HG02798 (cell line): Measurements from ENCODE around the gene CDT1.
"Not testable (repeated sequence)": the region's sequence is repeated elsewhere in the genome, so short reads cannot be mapped to it uniquely, and the experiment has no call there.

ENCODE experiments used
- ATAC-seq: cut with Tn5 transposase; IDR thresholded peaks from one replicate; pipeline ENCODE4 v1.9.1; 2021; ENCODE audit warnings: mild to moderate bottlenecking; ENCODE audit not compliant: unreplicated experiment, poor library complexity

The CDT1 gene

DNA sequence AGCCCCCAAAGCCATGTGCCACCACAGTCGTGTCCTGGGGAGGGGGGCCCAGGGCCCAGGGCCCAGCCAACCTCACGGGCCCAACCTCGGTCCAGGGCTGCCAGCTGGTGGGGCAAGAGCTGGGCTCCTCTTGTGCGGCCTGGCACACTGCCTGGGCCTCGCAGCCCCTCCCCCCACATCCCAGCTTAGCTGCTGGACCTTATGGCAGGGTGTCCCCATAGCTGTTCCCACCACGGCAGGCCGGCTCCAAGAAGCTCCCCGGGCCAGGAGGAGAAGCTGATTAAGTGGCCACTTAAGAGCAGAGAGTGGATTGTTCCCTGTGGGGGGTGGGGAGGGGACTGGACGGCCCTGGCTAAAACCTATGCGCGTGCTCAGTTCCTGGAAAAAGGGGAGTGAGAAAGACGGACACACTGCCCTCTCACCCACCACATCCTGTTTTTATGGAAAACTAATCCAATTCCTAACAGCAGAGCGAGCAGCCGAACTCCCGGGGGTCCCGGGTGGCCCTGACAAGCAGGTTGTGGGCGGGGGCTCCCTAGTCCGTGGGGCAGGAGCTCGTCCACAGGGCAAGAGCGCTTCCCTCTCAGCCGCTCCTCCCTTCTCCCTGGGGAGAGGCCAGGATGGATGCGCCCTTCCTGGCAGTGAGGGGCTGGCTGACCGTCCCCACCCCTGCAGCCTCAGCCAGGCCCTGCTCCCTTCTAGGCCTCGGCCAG, 35.4 kb upstream of the CDT1 start:
- ATAC-seq, result no peak

DNA sequence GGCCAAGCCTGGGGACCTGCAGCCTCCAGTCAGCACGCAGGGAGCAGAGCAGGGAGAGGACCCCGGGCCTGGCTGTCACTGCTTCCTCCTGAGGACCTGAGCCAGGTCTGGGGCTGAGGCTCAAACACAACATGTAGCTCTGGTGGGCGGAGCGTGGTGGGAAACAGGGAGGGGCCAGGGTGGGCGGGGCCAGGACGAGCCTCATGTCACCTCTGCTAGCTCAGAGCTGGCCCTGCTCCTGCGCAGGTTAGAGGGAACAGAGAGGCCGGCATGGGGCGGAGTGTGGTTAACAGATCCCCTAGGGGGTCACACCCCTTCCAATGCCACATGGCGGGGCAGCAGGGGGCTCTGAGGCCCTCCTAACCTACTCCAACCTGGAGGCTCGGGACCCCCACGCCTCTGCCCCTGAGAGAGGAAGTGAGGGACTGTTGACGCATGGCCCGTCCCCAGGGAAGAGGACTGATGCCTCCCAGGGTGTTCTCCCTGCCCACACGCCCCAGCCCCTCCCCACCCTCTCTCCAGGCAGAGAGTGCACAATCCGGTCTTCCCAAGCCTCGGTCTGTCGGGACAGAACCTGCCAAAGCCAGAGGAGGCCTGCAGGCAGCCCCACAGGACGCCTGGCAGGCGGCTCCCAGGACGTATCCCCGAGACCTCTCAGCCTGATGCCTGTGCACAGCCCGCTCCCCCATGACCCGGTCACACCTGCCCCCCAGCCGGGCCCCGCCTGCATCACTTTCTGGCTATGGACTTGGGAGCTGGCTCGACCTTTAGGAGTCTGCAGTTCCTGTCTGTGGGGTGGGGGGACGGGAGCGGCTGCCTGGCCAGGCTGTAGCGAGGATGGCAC, 33.8 kb upstream of the CDT1 start:
- ATAC-seq, result no peak

DNA sequence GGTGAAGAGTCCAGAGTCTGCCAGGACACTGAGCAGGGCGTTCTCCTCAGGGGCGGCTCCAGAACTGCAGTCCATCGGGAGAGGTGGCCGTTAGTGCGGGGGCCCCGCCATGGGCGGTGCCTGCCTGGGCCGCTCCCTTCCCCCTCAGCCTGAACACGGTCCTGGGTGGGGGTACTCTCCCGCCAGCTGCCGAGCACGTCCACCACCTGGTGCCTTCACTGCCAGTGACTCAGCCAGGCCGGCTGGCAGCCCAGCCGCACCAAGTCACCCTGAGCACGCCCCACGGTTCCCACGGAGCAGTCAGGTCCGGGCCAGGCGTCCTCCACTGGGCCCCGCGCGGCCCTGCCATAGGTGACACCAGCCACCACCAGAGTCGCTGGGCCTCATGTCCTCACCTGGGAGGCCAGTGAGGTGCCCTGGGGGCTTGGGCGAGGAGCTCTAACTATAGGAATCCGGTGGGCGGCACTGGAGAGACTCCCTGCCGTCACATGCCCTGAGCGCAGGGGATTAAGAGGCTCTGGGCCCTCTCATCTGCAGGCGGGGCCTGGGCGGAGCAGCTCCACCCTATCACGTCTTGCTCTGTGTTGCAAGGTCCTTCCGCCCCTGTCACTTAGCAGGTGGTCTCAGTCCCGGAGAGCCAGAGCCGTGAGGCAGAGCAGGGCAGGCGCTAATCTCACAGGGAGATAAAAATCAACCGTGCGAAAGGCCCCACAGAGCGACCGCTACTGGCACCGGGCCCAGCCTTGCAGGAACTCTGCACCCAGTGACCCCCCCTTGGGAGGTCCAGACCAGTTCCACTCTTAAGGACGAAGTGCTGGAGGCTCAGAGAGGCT, 32.9 kb upstream of the CDT1 start:
- no peak for ATAC-seq

- ATAC-seq, result no peak
These were observed 32.3 kb upstream of the CDT1 start for GRCh38 chr16:88771294-88771772.

DNA sequence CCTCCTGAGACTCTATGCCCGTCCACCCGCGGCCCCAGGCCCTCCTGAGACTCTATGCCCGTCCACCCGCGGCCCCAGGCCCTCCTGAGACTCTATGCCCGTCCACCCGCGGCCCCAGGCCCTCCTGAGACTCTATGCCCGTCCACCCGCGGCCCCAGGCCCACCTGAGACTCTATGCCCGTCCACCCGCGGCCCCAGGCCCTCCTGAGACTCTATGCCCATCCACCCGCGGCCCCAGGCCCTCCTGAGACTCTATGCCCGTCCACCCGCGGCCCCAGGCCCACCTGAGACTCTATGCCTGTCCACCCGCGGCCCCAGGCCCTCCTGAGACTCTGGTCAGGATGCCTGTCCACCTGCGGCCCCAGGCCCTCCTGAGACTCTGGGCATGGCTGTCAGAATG, 31.8 kb upstream of the CDT1 start:
- not testable (repeated sequence) for ATAC-seq

DNA sequence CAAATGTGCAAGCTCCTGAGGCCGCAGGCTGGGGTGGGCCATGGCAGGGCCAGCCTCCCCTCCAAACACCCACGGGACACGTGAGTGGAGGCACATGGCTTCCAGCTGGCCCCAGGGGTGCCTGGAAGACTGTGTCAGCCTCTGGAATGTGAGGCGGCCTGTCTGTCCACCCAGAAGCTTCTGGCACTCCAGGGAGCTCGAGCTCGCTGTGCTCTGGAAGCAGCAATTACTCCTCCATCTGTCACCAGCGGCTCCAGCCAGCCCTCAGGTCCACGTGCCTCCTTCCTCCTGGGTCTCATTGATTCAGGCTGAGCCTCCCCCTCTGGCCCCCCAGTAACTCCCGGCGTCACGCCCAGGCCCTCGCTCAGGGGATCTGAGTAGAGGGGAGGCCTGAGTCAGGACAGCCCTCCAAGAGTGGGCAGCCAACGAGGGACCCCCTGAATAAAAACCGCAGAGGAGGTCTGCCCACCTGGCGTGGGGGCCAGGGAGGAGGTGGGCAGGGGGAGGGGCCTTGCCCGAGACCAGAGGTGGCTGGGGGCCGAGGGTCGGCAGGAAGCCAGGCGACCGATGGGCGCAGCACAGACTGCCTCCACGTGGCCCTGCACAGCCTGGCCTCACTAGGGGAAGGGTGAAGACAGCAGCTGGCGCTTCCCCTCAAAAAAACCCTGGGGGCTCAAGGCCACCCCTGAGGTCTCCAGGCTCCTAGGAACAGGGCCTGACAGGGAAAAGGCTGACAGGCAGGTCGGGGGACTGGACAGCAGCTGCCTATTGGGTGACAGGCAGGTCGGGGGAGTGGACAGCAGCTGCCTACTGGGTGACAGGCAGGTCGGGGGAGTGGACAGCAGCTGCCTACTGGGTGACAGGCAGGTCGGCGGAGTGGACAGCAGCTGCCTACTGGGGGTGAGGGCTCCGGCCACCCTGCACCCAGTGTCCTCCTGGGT, 30.4 kb upstream of the CDT1 start:
- ATAC-seq, result no peak

DNA sequence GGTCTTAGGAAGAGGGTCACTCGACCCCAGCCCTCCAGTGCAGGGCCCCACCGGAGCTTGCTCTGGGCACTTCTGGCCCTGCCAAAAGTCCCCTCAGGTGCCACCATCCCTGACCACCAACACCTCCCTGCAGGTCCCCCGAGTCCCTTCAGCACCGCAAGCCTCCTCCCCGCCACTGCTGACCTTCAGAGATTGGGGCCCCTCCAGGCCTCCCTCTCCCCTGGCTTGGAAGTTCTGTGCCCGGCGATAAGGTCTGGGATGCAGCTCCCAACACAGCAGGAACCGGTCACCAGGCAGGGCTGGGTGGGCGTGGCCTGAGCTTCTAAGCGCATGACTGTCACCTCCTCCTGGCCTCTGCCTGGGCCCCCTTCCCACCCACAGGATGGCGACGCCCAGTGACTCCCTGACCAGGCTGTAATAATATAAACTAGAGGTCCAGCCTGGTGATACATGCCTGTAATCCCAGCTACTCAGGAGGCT, 29.7 kb upstream of the CDT1 start:
- no peak for ATAC-seq

GRCh38 chr16:88774544-88775393, 28.8 kb upstream of the CDT1 start:
- ATAC-seq, result no peak

- no peak for ATAC-seq
These were observed 27.8 kb upstream of the CDT1 start for GRCh38 chr16:88775825-88776224.

GRCh38 chr16:88777471-88778270, 25.9 kb upstream of the CDT1 start:
- no peak for ATAC-seq

DNA sequence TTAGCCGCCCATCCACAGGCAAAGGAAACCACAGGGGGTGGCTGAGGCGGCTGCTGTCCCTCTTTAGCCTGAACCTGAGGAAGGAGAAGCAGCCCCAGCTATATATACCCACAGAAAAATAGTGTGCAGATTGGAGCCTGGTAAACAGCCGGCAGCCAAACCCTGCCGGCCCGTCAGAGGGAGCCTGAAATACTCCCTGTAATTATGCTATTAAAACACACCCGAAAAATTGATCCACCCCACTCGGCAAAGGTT, 25.4 kb upstream of the CDT1 start:
- no peak for ATAC-seq

DNA sequence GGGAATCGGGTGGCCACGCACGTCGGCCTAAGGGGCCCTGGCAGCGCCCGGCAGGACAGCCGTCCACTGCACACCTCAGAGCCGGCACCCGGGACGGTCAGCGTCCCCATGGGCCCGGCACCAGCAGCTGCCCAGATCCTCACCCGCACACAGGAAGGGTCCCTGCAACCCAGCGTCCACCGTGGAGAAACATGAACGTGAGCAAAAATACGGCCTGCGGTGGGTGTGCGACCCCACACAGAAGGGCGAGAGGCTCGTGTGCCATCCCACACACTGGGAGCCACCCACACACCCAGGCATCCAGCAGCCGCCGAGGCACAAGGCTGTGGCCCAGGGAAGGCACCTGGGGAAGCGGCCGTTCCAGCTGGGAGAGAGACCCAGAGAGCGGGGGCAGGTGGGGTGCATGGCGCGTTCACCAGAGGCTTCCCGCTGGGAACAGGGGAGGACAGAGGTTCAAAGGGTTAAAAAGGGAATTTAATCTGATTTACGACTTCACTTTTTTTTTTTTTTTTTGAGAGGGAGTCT, 25.0 kb upstream of the CDT1 start:
- no peak for ATAC-seq

GRCh38 chr16:88779406-88780141, 24.0 kb upstream of the CDT1 start:
- ATAC-seq, result no peak

GRCh38 chr16:88780142-88781062, 23.2 kb upstream of the CDT1 start:
- ATAC-seq, result no peak

DNA sequence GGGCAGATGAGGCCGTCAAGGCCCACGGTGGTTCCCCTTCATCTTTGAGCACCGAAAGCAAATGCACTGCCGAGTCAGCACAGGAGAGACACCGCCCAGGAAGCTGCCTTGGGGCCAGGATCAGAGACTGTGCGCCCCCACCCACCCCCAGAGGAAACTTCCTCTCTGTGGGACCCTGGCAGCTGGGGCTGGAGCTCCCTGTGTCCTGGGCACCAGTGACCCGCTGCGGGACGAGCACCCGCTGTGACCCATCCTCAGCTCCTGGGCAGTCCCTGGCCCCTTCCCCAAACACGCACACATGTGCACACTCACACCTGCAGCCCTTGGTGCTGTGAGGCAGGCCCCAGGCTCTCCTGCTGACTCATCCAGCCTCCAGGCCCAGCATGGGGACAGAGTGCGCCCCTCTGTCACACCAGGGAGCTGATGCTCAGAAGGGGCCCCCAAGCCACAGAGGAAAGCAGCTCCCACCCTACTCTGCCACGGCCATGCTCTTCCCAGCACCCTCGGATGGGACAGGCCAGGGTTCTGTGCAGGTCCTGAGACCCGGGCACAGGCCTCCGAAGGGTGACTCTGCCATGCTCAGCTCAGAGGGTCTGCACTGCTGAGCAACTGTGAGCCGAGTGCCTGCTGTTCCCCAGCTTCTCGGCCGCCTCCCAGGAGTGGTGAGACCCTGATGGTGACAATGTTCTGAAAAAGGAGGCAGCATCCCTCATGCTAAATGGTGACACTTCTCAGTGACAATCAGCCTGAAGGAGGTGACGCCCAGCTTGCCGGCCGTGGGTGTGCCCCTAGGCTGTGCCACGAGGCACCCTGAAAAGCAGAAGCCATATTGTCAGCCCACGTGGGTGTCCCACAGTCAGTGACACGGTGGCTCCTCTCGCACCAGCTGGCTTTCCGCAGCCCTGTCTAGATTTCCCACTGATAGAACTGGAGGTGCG, 22.2 kb upstream of the CDT1 start:
- peak; percentile 32 for ATAC-seq
